ENCODE data around the gene MAEL.

Gene MAEL

DNA sequence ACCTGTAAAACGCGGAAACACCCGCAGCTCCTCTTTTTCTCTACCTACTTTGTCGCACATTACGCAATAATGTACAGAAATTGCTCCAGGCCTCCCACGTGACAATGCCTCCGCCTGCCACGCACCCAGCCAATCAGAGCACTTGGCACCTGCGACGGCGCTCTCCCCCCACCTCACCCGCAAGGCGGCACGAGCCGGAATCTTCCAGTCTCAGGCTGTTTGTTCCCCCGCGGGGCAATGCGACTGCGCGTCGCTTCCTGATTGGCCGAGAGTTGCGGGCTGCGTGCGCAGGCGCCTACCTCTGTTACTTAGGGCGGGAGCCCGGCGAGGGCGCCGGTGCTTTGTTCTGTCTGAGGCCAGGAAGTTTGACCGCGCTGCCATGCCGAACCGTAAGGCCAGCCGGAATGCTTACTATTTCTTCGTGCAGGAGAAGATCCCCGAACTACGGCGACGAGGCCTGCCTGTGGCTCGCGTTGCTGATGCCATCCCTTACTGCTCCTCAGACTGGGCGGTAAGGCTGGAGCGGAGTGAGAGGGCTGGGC lies at the start of gene MAEL:
Gene MAEL, plus strand, starts transcription at position 307 of the 542 bp plus-strand sequence. Its CDS starts 73 bp downstream, at position 380.
- DNase-seq = no peak

GRCh38 chr1:166939741-166940375 lies 49.2 kb upstream of the MAEL start:
- DNase-seq = no peak

DNA sequence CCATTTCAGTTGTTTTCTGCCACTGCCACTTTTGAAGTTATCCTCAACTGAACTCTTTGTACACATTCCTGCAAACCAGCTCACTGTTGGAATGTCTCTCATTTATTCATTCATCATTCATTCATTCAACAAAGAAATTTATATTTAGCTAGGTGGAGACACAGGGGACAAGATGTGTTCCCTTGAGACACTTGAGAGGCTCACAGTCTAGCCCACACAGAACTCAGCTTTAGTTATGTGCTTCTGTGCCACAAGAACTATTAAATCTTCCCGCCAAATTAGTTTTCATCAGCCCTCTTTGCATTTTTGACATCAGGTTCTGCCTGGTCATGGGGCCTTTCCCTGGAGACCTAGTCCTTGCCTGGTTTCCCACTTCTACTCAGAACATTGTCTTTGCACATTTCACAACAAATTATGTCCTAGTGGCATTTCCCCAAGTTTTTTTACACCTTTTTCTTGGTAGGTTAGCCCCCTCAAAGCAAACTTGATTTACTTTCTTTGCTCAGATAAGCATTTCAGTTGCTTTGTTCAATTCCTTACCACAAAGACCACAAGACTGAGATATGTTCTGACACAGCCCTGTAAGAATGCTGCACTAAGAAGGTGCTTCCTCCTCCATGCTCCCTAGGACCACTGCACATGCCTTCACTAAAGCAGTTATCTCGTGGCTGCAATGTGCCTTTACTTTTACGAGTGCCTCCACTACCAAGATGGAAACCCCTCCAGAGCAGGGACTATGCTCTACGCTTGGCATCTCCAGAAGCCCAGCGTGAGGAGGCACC lies 44.7 kb upstream of the MAEL start:
- DNase-seq = no peak

DNA sequence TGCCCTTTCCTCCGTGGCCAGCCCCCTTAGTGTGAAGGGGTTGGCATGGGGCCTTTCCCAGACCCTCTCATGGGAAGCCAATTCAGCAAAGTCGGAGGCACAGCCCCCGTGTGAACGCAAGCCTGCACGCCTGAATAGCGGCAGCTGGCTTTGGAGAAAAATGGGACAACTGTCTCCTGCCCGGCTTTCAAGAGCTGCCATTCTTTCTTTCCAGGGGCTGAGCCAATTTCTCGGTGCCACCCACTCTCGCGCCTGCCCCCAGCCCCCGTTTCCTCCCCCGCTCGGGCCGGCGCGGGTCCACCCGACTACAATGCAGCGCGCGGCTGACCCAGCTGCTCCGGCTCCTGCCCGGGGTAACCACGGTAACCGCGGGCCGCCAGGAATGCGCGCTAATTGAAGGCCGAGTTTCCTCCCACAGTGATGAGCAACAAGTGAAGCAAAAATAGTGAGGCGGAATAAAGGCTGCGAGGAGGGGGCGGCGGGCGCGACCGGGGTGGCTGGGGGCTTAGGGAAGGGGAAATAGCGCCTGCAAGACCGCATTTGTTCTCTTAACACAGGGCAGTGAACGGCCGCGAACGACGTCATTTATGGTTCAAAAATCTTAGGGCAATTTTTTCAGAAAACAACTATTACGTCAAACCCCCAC lies 41.6 kb upstream of the MAEL start:
- no peak for DNase-seq

DNA sequence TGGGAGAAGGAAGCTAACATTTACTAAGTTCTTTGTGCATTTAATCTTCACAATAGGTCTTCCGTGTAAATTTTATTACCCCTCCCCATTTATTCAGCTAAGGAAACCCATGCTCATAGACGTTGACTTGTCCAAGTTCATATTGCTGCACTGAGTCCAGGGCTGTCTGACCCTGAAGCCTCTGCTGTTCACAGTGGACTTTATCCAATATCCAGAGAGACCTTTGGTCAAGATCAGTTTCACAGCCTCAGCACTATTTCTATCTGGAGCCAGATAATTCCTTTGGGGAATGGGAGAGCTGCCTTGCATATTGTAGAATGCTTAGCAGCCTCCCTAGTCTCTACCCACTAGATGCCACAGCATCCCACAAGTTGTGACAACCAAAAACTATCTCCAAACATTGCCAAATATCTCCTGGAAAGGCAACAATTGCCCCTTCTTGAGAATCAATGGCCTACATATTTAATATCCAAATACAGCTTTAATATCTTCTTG lies 40.2 kb upstream of the MAEL start:
- no peak for DNase-seq

DNA sequence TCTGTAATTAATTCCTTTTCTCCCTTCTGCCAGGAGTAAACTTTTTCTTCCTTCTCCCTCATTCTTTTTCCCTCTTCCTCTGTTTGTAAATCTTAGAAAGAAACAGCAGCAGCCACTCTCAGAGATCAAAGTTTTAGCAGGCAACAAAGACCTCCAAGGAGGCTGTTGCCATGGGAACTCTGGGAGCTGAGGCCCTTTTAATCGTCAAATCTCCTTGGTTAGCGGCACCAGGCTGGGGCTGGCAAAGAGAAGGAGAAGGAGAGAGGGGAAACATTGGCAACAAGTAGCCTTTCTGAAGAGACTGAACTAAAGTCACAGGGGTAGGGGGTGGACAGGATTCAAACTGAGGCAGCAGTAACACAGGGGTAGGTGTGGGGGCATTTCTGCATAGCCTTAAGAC lies 38.9 kb upstream of the MAEL start:
- no peak for DNase-seq

DNA sequence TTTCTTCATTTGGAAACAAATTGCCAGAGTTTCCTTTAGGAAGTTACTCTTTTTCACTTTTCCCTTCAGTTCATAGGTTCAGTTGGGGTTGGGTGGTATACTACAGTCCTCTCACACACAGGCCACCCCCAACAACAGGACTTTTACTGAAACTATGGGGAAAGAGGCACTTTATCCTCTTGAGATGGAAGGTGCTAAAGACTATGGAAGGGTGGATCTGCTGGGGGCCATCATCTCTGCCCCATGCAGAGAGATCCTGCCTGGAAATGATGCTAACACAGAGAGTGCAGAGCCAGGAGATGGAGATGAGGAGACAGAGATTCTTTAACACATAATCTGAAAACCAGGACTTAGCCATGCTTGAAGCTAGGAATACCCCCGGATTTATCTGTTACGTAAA lies 38.0 kb upstream of the MAEL start:
- no peak for DNase-seq

- no peak for DNase-seq
Observed at GRCh38 chr1:166952002-166952746, 36.9 kb upstream of the MAEL start.

- DNase-seq = no peak
Observed at GRCh38 chr1:166953491-166953890, 35.6 kb upstream of the MAEL start.

- DNase-seq = no peak
Observed at GRCh38 chr1:166956057-166956850, 32.8 kb upstream of the MAEL start.

DNA sequence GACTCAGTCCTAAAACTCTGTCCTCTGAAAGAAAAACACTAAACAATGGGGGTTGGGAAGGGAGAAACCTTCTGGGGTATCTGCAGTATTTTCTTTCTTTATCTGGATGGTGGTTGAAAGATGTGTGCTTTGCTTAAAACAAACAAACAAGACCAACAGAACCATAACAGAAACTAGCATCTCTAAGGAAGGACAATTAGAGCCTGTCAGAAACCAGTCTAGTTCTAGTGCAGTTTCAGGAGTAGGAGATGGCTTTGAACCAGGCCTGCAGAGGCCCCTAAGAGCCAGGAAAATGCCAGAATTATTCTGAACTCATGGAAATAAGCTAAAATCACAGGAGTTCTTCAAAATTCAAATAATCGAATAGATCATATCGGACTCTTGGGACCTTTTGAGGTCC lies 32.2 kb upstream of the MAEL start:
- DNase-seq = no peak

GRCh38 chr1:166960858-166961474 lies 28.1 kb upstream of the MAEL start:
- DNase-seq = no peak

- no peak for DNase-seq
Observed at GRCh38 chr1:166969074-166969677, 19.9 kb upstream of the MAEL start.

- no peak for DNase-seq
Observed at GRCh38 chr1:166971252-166971651, 17.8 kb upstream of the MAEL start.

DNA sequence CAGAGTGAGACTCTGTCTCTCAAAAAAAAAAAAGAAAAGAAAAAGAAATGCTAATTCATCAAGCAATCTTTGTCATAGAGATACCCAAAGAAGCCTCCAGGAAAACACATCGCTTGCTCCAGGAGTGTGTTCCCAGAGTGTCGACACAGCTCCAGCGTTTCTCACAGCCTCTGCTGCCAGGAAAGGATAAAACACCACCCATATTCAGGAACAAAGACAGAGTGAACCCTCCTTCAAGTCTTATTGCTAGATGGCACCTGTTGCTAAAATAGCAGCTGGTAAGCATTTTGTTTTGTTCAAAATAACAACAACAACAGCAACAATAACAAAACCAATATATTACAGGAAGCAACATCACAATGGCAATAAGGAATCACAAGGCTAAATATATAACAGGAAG lies 16.9 kb upstream of the MAEL start:
- no peak for DNase-seq

GRCh38 chr1:166972826-166973225 lies 16.3 kb upstream of the MAEL start:
- no peak for DNase-seq

GRCh38 chr1:166974647-166975345 lies 14.3 kb upstream of the MAEL start:
- no peak for DNase-seq

DNA sequence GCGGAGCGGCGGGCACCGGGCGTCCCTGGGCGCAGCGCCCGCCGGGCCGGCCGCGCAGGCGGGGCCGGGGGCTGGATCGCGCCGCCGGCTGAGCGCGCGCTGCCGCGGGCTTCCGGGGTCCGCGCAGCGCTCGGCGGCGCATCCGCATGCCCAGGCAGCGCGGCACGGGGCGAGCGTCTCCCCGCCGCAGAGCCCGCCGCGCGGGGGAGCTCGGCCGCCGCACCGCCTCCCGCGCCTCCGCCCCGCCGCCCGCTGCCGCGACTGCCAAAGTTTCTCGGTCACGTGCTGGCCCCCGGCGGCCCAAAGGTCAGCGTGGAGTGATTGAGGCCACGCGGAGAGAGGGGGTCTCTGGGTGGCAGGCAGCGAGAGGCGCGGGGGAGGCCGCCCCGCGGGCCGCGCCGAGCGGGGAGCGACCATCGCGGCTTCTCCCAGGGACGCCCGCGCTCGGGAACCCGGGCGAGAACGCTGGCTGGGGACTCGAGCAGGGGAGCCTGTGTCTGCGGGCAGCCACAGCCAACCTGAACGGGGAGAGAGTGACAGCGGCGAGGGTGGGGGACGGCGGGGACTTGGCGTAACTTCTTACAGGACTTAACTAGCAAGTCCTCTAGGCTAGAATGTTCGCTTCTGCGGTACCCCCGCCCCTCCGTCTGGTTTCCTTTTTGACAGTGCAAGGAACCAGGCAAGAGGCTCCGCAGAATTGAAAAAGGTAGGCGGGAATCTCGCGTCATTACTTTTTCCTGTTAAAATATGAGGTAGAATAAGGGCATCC lies 13.5 kb upstream of the MAEL start, which contains the start of gene ILDR2:
Gene ILDR2, minus strand, starts transcription at position 180 of the 769 bp plus-strand sequence. CDS start 272 bp downstream, outside the sequence.
- peak; percentile 40 for DNase-seq

DNA sequence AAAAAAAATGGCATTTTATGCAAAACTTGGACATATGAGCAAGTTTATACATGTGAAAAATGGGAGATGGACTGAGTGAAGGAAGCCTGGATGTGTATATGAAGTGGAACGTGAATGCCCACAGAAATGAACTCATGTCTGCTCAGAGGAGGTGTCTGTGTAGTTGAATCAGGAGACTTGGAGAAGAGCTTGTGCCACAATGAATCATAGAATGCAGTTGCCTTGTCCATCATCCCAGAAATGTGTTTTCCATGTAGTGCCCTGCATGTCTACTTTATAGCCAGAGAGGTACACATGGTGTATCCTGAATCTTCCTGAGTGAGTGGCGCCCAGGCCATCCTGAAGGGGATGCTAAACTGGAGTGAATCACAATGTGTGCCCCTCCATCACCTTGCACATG lies 11.1 kb upstream of the MAEL start:
- DNase-seq = no peak
